ENCODE measurements around the gene PPIA.
"Not testable (repeated sequence)": the region's sequence is repeated elsewhere in the genome, so short reads cannot be mapped to it uniquely, and the experiment has no call there.

PPIA gene

DNA sequence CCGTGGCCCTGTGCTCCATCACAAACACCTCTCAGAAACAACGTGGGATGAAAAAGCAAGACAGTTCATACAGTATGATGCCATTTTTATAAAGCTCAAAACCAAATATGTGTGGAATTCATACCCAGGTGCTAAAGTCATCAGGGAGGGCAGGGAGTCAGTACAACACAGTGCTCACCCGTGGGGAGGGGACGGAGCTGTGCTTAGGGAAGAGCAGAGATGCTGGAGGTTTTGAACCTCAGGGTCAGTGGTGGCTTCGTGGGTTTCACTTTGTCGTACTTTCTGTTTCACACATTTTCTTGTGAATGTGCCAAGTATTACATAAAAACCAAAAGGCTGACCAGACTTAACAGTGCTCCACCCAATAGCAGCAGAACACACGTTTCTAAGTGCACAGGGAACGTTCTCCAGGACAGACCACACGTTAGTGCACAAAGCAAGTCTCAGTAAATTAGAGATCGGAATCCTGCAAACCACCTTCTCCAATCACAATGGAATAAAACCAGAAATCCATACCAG lies 26.6 kb upstream of the PPIA start:
- H3K4me3 Mint-ChIP-seq = no peak overlapping the region
- no peaks in the 10 kb centered on the region for H3K9me3 Mint-ChIP-seq
- H3K27ac Mint-ChIP-seq = peak overlapping the region; percentile 40 to 82
- DNase-seq (peak in 1 of 2 donors; percentile 42), ATAC-seq (peak; percentile 78)
- H3K27me3 Mint-ChIP-seq = no peaks in the 10 kb centered on the region
- peaks cover 50% of the 10 kb centered on the region for H3K4me1 Mint-ChIP-seq

DNA sequence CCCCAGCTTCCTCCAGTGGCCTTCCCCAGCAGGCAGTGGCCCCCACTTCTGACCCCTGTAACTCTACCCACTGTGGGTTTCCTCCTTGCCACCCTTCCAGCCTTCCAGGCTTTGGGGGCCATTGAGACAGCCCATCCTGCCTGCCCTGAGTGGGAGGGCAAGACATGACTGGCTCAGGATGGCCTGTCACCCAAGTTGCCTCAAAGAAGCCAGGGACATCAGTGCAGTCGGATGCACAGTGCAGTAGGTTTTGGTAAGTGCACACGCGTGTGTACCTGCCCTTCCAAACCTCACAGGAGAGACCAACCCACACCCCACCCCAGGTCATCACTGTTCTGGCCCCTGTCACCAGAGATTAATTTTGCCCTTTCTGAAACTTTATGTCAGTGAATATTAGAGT lies 25.1 kb upstream of the PPIA start:
- H3K27me3 Mint-ChIP-seq = no peaks in the 10 kb centered on the region
- no peak for ATAC-seq
- no peak overlapping the region for H3K4me3 Mint-ChIP-seq
- H3K4me1 Mint-ChIP-seq = peaks cover 50% of the 10 kb centered on the region
- no peak for DNase-seq
- no peak overlapping the region for H3K27ac Mint-ChIP-seq
- H3K9me3 Mint-ChIP-seq = no peaks in the 10 kb centered on the region

GRCh38 chr7:44772440-44772839 lies 24.0 kb upstream of the PPIA start:
- Mint-ChIP-seq H3K4me3 (no peak overlapping the region), H3K27ac (no peak overlapping the region), H3K9me3 (no peaks in the 10 kb centered on the region), H3K27me3 (no peaks in the 10 kb centered on the region), H3K4me1 (peaks cover 46% of the 10 kb centered on the region)
- ATAC-seq (no peak), DNase-seq (no peak)

- H3K9me3 Mint-ChIP-seq = no peaks in the 10 kb centered on the region
- H3K27me3 Mint-ChIP-seq = no peaks in the 10 kb centered on the region
- ATAC-seq (no peak), DNase-seq (no peak)
- no peak overlapping the region for H3K4me3 Mint-ChIP-seq
- no peak overlapping the region for H3K27ac Mint-ChIP-seq
- H3K4me1 Mint-ChIP-seq = peaks cover 41% of the 10 kb centered on the region
Measured at GRCh38 chr7:44772867-44773266, 23.6 kb upstream of the PPIA start.

GRCh38 chr7:44774486-44774885 lies 22.0 kb upstream of the PPIA start:
- not testable (repeated sequence) for H3K27ac Mint-ChIP-seq, H3K9me3 Mint-ChIP-seq, ATAC-seq, H3K4me3 Mint-ChIP-seq, H3K27me3 Mint-ChIP-seq, DNase-seq
- H3K4me1 Mint-ChIP-seq = peaks cover 25% of the 10 kb centered on the region

DNA sequence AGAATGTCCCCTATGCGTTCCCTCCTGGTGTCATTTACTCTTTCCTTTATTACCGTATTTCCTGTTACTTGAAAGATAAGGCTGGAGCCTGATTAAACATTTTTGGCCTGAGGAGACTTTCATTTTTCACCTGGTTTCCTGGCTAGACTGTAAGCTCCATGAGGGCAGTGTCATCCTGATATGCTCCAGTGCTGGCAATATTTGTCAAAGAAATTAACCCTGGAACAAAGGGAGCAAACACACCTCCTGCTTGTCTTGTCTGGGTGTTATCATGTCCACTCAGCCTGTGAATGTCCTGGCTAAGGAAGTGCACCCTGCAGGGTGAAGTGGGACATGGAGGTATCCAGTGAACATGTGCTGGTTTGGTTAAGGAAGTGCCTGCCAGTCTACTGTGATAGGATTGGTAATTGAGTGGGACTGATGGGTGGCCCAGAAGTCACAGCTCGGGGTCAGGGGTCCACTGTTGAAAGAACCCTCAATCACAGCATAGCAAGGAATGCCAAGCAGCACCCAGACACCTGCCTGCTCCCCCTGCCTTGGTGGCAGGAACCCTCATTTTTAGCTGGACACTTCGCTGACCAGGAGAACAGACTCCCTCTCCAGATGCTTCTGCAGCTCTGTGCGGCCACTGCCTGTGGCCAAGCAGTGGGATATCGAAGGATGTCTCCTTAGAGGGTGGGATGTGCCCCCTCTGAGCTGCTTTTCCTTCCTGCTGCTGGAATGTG lies 20.9 kb upstream of the PPIA start:
- Mint-ChIP-seq H3K4me3 (no peak overlapping the region), H3K9me3 (no peaks in the 10 kb centered on the region), H3K27ac (peak overlapping the region in 1 of 2 donors; percentile 82), H3K27me3 (no peaks in the 10 kb centered on the region), H3K4me1 (peaks cover 15% of the 10 kb centered on the region)
- no peak for DNase-seq
- no peak for ATAC-seq

GRCh38 chr7:44776211-44776610 lies 20.3 kb upstream of the PPIA start:
- ATAC-seq (no peak), DNase-seq (no peak)
- Mint-ChIP-seq H3K27me3 (no peaks in the 10 kb centered on the region), H3K4me3 (no peak overlapping the region), H3K27ac (no peak overlapping the region), H3K9me3 (no peaks in the 10 kb centered on the region), H3K4me1 (peaks cover 9% of the 10 kb centered on the region)

GRCh38 chr7:44782460-44782859 lies 14.0 kb upstream of the PPIA start:
- Mint-ChIP-seq H3K4me1 (no peaks in the 10 kb centered on the region), H3K4me3 (no peak overlapping the region), H3K9me3 (peaks cover 6 to 15% of the 10 kb centered on the region in 2 donors), H3K27ac (no peak overlapping the region), H3K27me3 (no peaks in the 10 kb centered on the region)
- ATAC-seq (no peak), DNase-seq (no peak)

DNA sequence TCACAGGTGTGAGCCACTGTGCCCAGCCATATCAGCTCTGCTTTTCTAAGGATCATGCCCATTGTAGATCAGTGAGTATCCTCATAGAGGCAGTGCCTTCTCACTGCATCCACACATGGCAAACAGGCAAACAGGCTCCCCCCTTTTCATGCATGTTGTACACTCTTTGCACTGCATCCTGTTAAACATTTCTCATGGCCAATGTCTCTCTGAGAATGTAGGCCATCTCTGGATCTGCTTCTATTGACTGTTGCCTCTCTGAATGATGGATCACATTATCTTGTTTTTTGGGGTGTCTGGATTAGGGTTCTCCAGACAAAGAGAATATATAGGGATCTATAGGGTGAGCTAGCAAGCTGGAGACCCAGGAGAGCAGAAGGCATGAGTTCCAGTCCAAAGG lies 13.1 kb upstream of the PPIA start:
- peaks cover 6 to 15% of the 10 kb centered on the region in 2 donors for H3K9me3 Mint-ChIP-seq
- no peak for DNase-seq

DNA sequence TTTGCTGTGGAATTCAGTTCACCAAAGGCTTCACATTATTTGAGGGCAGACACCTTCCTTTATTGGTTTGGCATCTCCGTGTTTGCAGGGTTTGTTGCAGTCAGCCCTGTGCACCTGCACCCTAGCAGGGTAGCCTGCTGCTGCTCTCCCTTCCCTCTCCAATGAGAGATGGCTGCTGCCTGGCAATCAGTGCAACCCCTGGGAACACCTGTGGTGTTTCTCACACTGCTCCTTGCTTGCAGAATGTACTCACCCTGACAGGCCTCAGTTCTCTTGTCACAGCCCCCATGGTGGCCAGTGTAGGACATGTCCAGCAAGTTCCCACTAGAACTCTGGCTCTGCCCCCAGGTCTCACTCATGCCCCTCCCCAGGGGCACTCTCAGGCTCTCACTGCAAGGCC lies 12.1 kb upstream of the PPIA start:
- Mint-ChIP-seq H3K4me1 (no peaks in the 10 kb centered on the region), H3K9me3 (peaks cover 6 to 15% of the 10 kb centered on the region in 2 donors), H3K27me3 (no peaks in the 10 kb centered on the region), H3K4me3 (no peak overlapping the region), H3K27ac (peak overlapping the region in 1 of 2 donors; percentile 54)
- no peak for ATAC-seq
- no peak for DNase-seq

More for the DNA sequence above, 13.1 kb upstream of the PPIA start:
- Mint-ChIP-seq H3K4me3 (no peak overlapping the region), H3K27me3 (no peaks in the 10 kb centered on the region), H3K4me1 (no peaks in the 10 kb centered on the region), H3K27ac (no peak overlapping the region)
- ATAC-seq = no peak

- DNase-seq, ATAC-seq, H3K4me1 Mint-ChIP-seq, H3K27ac Mint-ChIP-seq, H3K4me3 Mint-ChIP-seq, H3K27me3 Mint-ChIP-seq: not testable (repeated sequence)
- peaks cover 6 to 15% of the 10 kb centered on the region in 2 donors for H3K9me3 Mint-ChIP-seq
Measured at GRCh38 chr7:44785218-44785617, 11.3 kb upstream of the PPIA start.

GRCh38 chr7:44787041-44787440 lies 9.4 kb upstream of the PPIA start:
- H3K4me3 Mint-ChIP-seq = no peak overlapping the region
- ATAC-seq = no peak
- no peaks in the 10 kb centered on the region for H3K27me3 Mint-ChIP-seq
- H3K27ac Mint-ChIP-seq = no peak overlapping the region
- no peaks in the 10 kb centered on the region for H3K4me1 Mint-ChIP-seq
- peaks cover 6 to 15% of the 10 kb centered on the region in 2 donors for H3K9me3 Mint-ChIP-seq
- DNase-seq = no peak

GRCh38 chr7:44787762-44788161 lies 8.7 kb upstream of the PPIA start:
- H3K4me1 Mint-ChIP-seq = no peaks in the 10 kb centered on the region
- H3K9me3 Mint-ChIP-seq = peaks cover 6 to 15% of the 10 kb centered on the region in 2 donors
- H3K27me3 Mint-ChIP-seq = no peaks in the 10 kb centered on the region
- H3K27ac Mint-ChIP-seq = no peak overlapping the region
- ATAC-seq (no peak), DNase-seq (no peak)
- no peak overlapping the region for H3K4me3 Mint-ChIP-seq

DNA sequence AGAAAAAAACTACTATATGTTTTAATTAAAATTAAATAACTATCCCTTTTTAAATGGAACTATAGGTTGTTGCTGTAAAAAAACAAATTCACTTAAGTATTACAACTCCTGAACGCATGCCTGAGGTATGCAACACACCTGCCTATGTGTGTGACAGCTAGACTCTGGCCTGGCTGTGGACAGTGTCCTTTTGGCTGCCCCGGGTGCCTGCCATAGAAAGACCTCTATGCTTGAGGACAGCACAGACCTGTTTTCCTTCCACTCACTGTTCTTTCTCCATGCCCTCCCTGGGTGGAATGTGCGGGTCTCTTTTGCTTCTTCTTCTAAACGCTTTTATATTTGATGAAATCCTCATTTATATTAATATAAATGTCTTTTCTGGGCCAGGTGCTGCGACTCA lies 6.5 kb upstream of the PPIA start:
- H3K4me1 Mint-ChIP-seq = no peaks in the 10 kb centered on the region
- ATAC-seq (no peak), DNase-seq (no peak)
- H3K4me3 Mint-ChIP-seq = no peak overlapping the region
- H3K27ac Mint-ChIP-seq = no peak overlapping the region
- H3K9me3 Mint-ChIP-seq = no peaks in the 10 kb centered on the region
- H3K27me3 Mint-ChIP-seq = no peaks in the 10 kb centered on the region

- Mint-ChIP-seq H3K9me3 (no peaks in the 10 kb centered on the region), H3K4me3 (no peak overlapping the region), H3K27ac (no peak overlapping the region), H3K27me3 (no peaks in the 10 kb centered on the region), H3K4me1 (no peaks in the 10 kb centered on the region)
- no peak for DNase-seq
- ATAC-seq = no peak
Measured at GRCh38 chr7:44791278-44792219, 4.9 kb upstream of the PPIA start.

DNA sequence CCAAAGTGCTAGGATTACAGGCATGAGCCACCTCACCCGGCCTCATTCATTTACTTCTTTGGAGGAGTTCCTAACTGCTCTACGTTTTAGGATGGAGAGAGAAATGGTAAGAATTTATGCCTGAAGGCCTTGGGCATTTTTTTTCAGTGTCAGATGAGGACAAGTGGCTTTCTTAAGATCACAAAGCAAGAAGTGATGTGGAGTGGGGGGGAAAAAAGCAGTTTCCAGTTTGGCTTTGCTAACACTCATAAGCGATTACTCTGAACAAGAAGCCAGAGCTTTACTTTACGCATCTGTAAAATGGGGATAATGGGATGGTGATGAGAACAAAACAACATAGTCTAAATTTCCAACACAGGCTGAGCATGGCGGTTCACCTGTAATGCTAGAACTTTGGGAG lies 2.6 kb upstream of the PPIA start:
- H3K4me1 Mint-ChIP-seq = peaks cover 13% of the 10 kb centered on the region

More for the DNA sequence above, 2.6 kb upstream of the PPIA start:
- no peak overlapping the region for H3K27ac Mint-ChIP-seq
- no peak overlapping the region for H3K4me3 Mint-ChIP-seq
- no peaks in the 10 kb centered on the region for H3K9me3 Mint-ChIP-seq
- no peaks in the 10 kb centered on the region for H3K27me3 Mint-ChIP-seq
- no peak for DNase-seq
- no peak for ATAC-seq
